HepG2 (cell line): ENCODE data around the gene MEGF6. TPM values are rescaled to one million over a fixed set of nuclear protein-coding genes. Genes with fewer than 3 reads are reported as not detected.

ENCODE experiments used
- CCDC6 ChIP-seq: sonication (generic); formaldehyde crosslinking; IDR thresholded peaks from 2 replicates; pipeline ENCODE4 v1.8.1; 2022; ENCODE audit warnings: mild to moderate bottlenecking, missing genetic modification reagents, moderate library complexity
- CREM ChIP-seq, 2 experiments: sonication (generic) in 1 of 2; formaldehyde crosslinking in 1 of 2; IDR thresholded peaks; 2 replicates each; pipeline versions ENCODE4 v1.4.0 to v1.6.1; 2016 to 2020; ENCODE audit warnings: antibody characterized with exemption in 1 of 2, mild to moderate bottlenecking in 1 of 2, missing genetic modification reagents in 1 of 2
- DPF2 ChIP-seq: sonication (generic); formaldehyde crosslinking; IDR thresholded peaks from 2 replicates; pipeline ENCODE4 v1.4.0; 2020; ENCODE audit warnings: mild to moderate bottlenecking, low read depth, missing genetic modification reagents, borderline replicate concordance
- ESRRA ChIP-seq: sonication (generic); formaldehyde crosslinking; IDR thresholded peaks from 2 replicates; pipeline ENCODE4 v1.5.1; 2020; ENCODE audit warnings: mild to moderate bottlenecking, low read depth, missing genetic modification reagents
- FOXP1 ChIP-seq, 2 experiments: fragments of 450-650 bp in 1 of 2; IDR thresholded peaks; 2 replicates each; pipeline ENCODE4 v1.6.1; 2017 to 2018; ENCODE audit warnings: antibody characterized with exemption in 1 of 2
- HNRNPLL ChIP-seq: fragments of 200-400 bp; formaldehyde crosslinking; IDR thresholded peaks from 2 replicates; pipeline ENCODE4 v1.6.1; 2017; ENCODE audit warnings: mild to moderate bottlenecking, low read depth, low read length; ENCODE audit not compliant: poor library complexity, severe bottlenecking
- NBN ChIP-seq: fragments of 450-650 bp; conservative IDR thresholded peaks from 2 replicates; pipeline ENCODE4 v1.6.1; 2017
- POGZ ChIP-seq: sonication (generic); formaldehyde crosslinking; IDR thresholded peaks from 2 replicates; pipeline ENCODE4 v1.4.0; 2020; ENCODE audit warnings: mild to moderate bottlenecking, missing genetic modification reagents
- RFX1 ChIP-seq: fragments of 450-650 bp; IDR thresholded peaks from 2 replicates; pipeline ENCODE4 v1.6.1; 2017
- RFX5 ChIP-seq: IDR thresholded peaks from 2 replicates; pipeline ENCODE4 v1.6.1; 2011; ENCODE audit warnings: low read depth, low read length, improper control_type of control experiment
- ZFP1 ChIP-seq: IDR thresholded peaks from 2 replicates; pipeline ENCODE4 v1.6.1; 2016
- ZNF382 ChIP-seq: sonication (generic); formaldehyde crosslinking; IDR thresholded peaks from 2 replicates; pipeline ENCODE4 v1.5.0; 2020; ENCODE audit warnings: missing genetic modification reagents, mild to moderate bottlenecking, borderline replicate concordance
- ZNF383 ChIP-seq: sonication (generic); formaldehyde crosslinking; IDR thresholded peaks from 2 replicates; pipeline ENCODE4 v1.4.0; 2020; ENCODE audit warnings: missing genetic modification reagents, mild to moderate bottlenecking, borderline replicate concordance
- ZNF556 ChIP-seq: sonication (generic); formaldehyde crosslinking; IDR thresholded peaks from 2 replicates; pipeline ENCODE4 v1.4.0; 2020; ENCODE audit warnings: mild to moderate bottlenecking, missing genetic modification reagents, borderline replicate concordance
- ZNF567 ChIP-seq: sonication (generic); formaldehyde crosslinking; IDR thresholded peaks from 2 replicates; pipeline ENCODE4 v1.8.1; 2023; ENCODE audit warnings: mild to moderate bottlenecking, missing genetic modification reagents, borderline replicate concordance
- ZNF569 ChIP-seq: sonication (generic); formaldehyde crosslinking; IDR thresholded peaks from 2 replicates; pipeline ENCODE4 v1.5.0; 2020; ENCODE audit warnings: mild to moderate bottlenecking, missing genetic modification reagents, moderate library complexity, borderline replicate concordance
- ZNF776 ChIP-seq: sonication (generic); formaldehyde crosslinking; IDR thresholded peaks from 2 replicates; pipeline ENCODE4 v1.4.0; 2020; ENCODE audit warnings: mild to moderate bottlenecking, missing genetic modification reagents
- ZNF891 ChIP-seq: sonication (generic); formaldehyde crosslinking; IDR thresholded peaks from 2 replicates; pipeline ENCODE4 v1.5.0; 2020; ENCODE audit warnings: mild to moderate bottlenecking, missing genetic modification reagents
- polyA plus RNA-seq, 8 experiments: library from polyadenylated mRNA; depleted of rRNA in 3 of 8; stranded (reverse) in 7 of 8; unstranded in 1 of 8; fragments of >200 nt; fragmentation: Illumina TruSeq in 4 of 8; extraction: Trizol in 4 of 8; gene quantifications; 2 replicates each; pipeline versions ENCODE4 v1.2.1 to v1.2.3, GENCODE V29; 2011 to 2016; ENCODE audit warnings: low read depth in 4 of 8, missing spikeins in 1 of 8, mixed read lengths in 1 of 8; ENCODE audit not compliant: insufficient read depth in 1 of 8
- total RNA-seq, 5 experiments: library from RNA; depleted of rRNA; stranded (reverse); fragments of >200 nt; fragmentation: Illumina TruSeq; extraction: Trizol; gene quantifications; 2 replicates each; pipeline ENCODE4 v1.2.3, GENCODE V29; 2016; ENCODE audit warnings: low read depth in 1 of 5
- TF ChIP-seq, protein P1 (sequence below): sonication (generic); formaldehyde crosslinking; IDR thresholded peaks from 2 replicates; pipeline ENCODE4 v1.8.1; 2023; ENCODE audit warnings: mild to moderate bottlenecking, missing genetic modification reagents, borderline replicate concordance
- TF ChIP-seq, protein P2 (sequence below): IDR thresholded peaks from 2 replicates; pipeline ENCODE4 v1.6.1; 2016; ENCODE audit warnings: mild to moderate bottlenecking
- TF ChIP-seq, protein P3 (sequence below): sonication (generic); formaldehyde crosslinking; IDR thresholded peaks from 2 replicates; pipeline ENCODE4 v1.8.1; 2023; ENCODE audit warnings: mild to moderate bottlenecking, moderate library complexity, missing genetic modification reagents
- TF ChIP-seq, protein P4 (sequence below): sonication (generic); formaldehyde crosslinking; IDR thresholded peaks from 2 replicates; pipeline ENCODE4 v1.4.0; 2020; ENCODE audit warnings: missing genetic modification reagents

Gene MEGF6
- total and polyA plus RNA-seq, 2 of the 13 experiments (the other 11 are each of a cell fraction or from before 2014, with no cell fraction given), result 1.9 TPM

DNA sequence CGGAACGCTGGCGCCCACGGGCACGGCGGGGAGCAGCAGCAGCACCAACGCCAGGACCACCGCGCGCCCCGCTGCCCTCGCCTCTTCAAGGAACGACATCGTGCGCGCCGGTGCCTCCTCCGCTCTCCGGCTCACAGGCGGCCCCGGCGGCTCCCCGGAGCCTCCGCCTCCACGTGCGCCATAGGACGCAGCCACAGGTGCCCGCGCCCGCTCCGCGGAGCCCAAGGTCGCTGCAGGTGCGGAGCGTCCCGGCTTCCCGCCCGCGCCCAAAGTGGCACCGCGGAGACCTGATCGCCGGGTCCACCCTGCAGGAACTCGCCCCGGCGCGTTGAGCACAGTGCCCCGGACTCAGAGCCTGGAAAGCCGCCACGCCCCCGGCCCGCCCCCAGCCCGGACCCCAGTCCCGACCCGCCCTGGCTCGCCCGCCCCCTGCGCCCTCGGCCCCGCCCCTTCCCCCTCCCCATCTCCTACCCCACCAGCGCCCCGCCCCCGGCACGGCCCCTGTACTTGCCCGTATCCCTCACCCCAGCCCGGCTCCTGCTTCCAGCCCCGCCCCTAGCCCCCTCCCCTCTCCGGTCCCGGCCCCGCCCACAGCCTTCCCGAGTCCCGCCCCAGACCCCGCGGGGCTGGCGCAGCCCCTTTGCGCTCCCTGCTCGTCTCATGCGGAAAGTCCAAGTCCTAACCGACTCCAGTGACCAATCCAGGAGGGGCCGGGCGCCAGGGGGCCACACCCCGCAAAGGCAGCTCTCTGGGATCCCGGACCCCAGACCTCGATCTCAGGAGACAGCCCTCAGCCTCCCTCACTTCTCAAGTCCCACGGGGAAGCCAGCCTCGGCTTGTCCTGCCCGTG is at the start of gene MEGF6 (continued):
- TF ChIP-seq ZNF569 (CRISPR knock-in tag) (no peak), FOXP1 (IDR thresholded peaks at IDR 0.05) (no peak), FOXP1 (CRISPR knock-in tag; IDR thresholded peaks at IDR 0.05) (no peak), HNRNPLL (peak; percentile 40), CCDC6 (no peak), DPF2 (CRISPR knock-in tag) (no peak), RFX5 (no peak), POGZ (CRISPR knock-in tag) (no peak), ZNF556 (CRISPR knock-in tag) (no peak), ZNF776 (no peak), ZNF891 (CRISPR knock-in tag) (no peak), NBN (no peak), ESRRA (CRISPR knock-in tag) (no peak), ZFP1 (CRISPR knock-in tag) (no peak), ZNF382 (CRISPR knock-in tag) (no peak), CREM (IDR thresholded peaks at IDR 0.05) (no peak), CREM (CRISPR knock-in tag; IDR thresholded peaks at IDR 0.05) (no peak), ZNF383 (CRISPR knock-in tag) (no peak), RFX1 (no peak), ZNF567 (CRISPR knock-in tag) (no peak)
- TF ChIP-seq, protein P1, sequence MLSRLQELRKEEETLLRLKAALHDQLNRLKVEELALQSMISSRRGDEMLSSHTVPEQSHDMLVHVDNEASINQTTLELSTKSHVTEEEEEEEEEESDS (CRISPR knock-in tag), result no peak
- TF ChIP-seq, protein P2, sequence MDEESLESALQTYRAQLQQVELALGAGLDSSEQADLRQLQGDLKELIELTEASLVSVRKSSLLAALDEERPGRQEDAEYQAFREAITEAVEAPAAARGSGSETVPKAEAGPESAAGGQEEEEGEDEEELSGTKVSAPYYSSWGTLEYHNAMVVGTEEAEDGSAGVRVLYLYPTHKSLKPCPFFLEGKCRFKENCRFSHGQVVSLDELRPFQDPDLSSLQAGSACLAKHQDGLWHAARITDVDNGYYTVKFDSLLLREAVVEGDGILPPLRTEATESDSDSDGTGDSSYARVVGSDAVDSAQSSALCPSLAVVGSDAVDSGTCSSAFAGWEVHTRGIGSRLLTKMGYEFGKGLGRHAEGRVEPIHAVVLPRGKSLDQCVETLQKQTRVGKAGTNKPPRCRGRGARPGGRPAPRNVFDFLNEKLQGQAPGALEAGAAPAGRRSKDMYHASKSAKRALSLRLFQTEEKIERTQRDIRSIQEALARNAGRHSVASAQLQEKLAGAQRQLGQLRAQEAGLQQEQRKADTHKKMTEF (CRISPR knock-in tag), result no peak
- TF ChIP-seq, protein P3, sequence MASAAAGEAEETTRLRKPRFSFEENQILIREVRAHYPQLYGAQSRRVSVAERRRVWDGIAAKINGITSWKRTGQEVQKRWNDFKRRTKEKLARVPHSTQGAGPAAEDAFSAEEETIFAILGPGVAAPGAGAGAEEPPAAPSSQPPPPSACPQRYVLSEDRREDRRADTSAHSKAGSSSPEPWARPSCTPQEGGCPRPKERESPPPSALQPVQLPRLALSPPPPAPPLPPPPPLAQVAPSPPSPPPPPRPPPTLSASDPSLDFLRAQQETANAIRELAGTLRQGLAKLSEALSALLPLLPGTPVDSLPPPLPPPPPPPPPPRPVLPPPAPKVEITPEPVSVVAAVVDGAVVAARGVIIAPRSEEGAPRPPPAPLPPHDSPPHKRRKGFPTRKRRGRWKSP, result 0 out of 2 replicates have a peak, but pooled peaks have one; percentile 21
- TF ChIP-seq, protein P4, sequence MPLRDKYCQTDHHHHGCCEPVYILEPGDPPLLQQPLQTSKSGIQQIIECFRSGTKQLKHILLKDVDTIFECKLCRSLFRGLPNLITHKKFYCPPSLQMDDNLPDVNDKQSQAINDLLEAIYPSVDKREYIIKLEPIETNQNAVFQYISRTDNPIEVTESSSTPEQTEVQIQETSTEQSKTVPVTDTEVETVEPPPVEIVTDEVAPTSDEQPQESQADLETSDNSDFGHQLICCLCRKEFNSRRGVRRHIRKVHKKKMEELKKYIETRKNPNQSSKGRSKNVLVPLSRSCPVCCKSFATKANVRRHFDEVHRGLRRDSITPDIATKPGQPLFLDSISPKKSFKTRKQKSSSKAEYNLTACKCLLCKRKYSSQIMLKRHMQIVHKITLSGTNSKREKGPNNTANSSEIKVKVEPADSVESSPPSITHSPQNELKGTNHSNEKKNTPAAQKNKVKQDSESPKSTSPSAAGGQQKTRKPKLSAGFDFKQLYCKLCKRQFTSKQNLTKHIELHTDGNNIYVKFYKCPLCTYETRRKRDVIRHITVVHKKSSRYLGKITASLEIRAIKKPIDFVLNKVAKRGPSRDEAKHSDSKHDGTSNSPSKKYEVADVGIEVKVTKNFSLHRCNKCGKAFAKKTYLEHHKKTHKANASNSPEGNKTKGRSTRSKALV (CRISPR knock-in tag), result peak; percentile 58; the same call in 1 of the 2 replicates
